H9 (cell line): Measurements from ENCODE around the gene SLC24A3. TPM values are rescaled to one million over a fixed set of nuclear protein-coding genes. Genes with fewer than 3 reads are reported as not detected.

ENCODE experiments used
- DNase-seq: peaks from one replicate; pipeline ENCODE4 v3.0.0-alpha.2; 2017
- H2AFZ ChIP-seq: one replicate; pipeline ENCODE4 v1.6.1; 2013; ENCODE audit warnings: mild to moderate bottlenecking, low read length, control low read depth, moderate library complexity
- H2AK5ac ChIP-seq: 2 replicates; pipeline ENCODE4 v1.6.1; 2013; ENCODE audit warnings: low read length, control low read depth, mixed read lengths; ENCODE audit not compliant: insufficient read length
- H2BK120ac ChIP-seq: one replicate; pipeline ENCODE4 v1.6.1; 2013; ENCODE audit warnings: low read depth, mild to moderate bottlenecking, low read length, control low read depth, inconsistent platforms; ENCODE audit not compliant: poor library complexity, severe bottlenecking
- H2BK12ac ChIP-seq: 2 replicates; pipeline ENCODE4 v1.6.1; 2013; ENCODE audit warnings: low read length, control low read depth, mixed read lengths, low read depth; ENCODE audit not compliant: insufficient read length
- H2BK15ac ChIP-seq: 2 replicates; pipeline ENCODE4 v1.6.1; 2013; ENCODE audit warnings: low read depth, low read length, control low read depth
- H2BK20ac ChIP-seq: one replicate; pipeline ENCODE4 v1.6.1; 2013; ENCODE audit warnings: low read depth, mild to moderate bottlenecking, low read length, control low read depth, inconsistent platforms; ENCODE audit not compliant: poor library complexity, severe bottlenecking
- H2BK5ac ChIP-seq: 2 replicates; pipeline ENCODE4 v1.6.1; 2013; ENCODE audit warnings: low read length, control low read depth, mixed read lengths; ENCODE audit not compliant: insufficient read length
- H3K14ac ChIP-seq: 2 replicates; pipeline ENCODE4 v1.6.1; 2013; ENCODE audit warnings: low read length, control low read depth; ENCODE audit not compliant: insufficient read depth
- H3K18ac ChIP-seq: 2 replicates; pipeline ENCODE4 v1.6.1; 2013; ENCODE audit warnings: low read depth, mild to moderate bottlenecking, mixed read lengths, low read length, control low read depth; ENCODE audit not compliant: insufficient read length
- H3K23ac ChIP-seq: 2 replicates; pipeline ENCODE4 v1.6.1; 2013; ENCODE audit warnings: low read length, control low read depth, mixed read lengths, low read depth; ENCODE audit not compliant: insufficient read length
- H3K23me2 ChIP-seq: 2 replicates; pipeline ENCODE4 v1.6.1; 2013; ENCODE audit warnings: low read depth, mild to moderate bottlenecking, mixed read lengths, low read length, control low read depth; ENCODE audit not compliant: insufficient read length, poor library complexity, severe bottlenecking
- H3K27ac ChIP-seq: 2 replicates; pipeline ENCODE4 v1.5.1; 2013; ENCODE audit warnings: low read length, control low read depth, mixed read lengths, low read depth; ENCODE audit not compliant: insufficient read length
- H3K27me3 ChIP-seq: 2 replicates; pipeline ENCODE4 v1.6.1; 2013; ENCODE audit warnings: low read length, control low read depth, inconsistent platforms; ENCODE audit not compliant: insufficient read depth
- H3K4ac ChIP-seq: 2 replicates; pipeline ENCODE4 v1.6.1; 2013; ENCODE audit warnings: low read depth, mild to moderate bottlenecking, control low read depth, inconsistent platforms, low read length, moderate library complexity
- H3K4me1 ChIP-seq: 2 replicates; pipeline ENCODE4 v1.6.1; 2013; ENCODE audit warnings: low read length, control low read depth, inconsistent platforms; ENCODE audit not compliant: insufficient read depth
- H3K4me2 ChIP-seq: 2 replicates; pipeline ENCODE4 v1.6.1; 2013; ENCODE audit warnings: low read length, control low read depth, mixed read lengths; ENCODE audit not compliant: insufficient read length, insufficient read depth
- H3K56ac ChIP-seq: 2 replicates; pipeline ENCODE4 v1.6.1; 2013; ENCODE audit warnings: low read depth, mild to moderate bottlenecking, mixed read lengths, low read length, control low read depth; ENCODE audit not compliant: insufficient read length
- H3K79me1 ChIP-seq: 2 replicates; pipeline ENCODE4 v1.6.1; 2013; ENCODE audit warnings: low read depth, mild to moderate bottlenecking, moderate library complexity, low read length, control low read depth, inconsistent platforms; ENCODE audit not compliant: insufficient read depth, poor library complexity, severe bottlenecking
- H3K79me2 ChIP-seq: 2 replicates; pipeline ENCODE4 v1.6.1; 2013; ENCODE audit warnings: low read length, control low read depth, inconsistent platforms; ENCODE audit not compliant: insufficient read depth
- H3K9ac ChIP-seq: 2 replicates; pipeline ENCODE4 v1.6.1; 2013; ENCODE audit warnings: low read length, control low read depth, mixed read lengths; ENCODE audit not compliant: insufficient read length; ENCODE audit errors: extremely low read depth
- H3K9me3 ChIP-seq: one replicate; pipeline ENCODE4 v1.6.1; 2013; ENCODE audit warnings: low read depth, low read length, inconsistent platforms; ENCODE audit not compliant: control insufficient read depth
- H3T11ph ChIP-seq: one replicate; pipeline ENCODE4 v1.6.1; 2013; ENCODE audit warnings: mild to moderate bottlenecking, low read length, control low read depth, inconsistent platforms
- H4K20me1 ChIP-seq: one replicate; pipeline ENCODE4 v1.6.1; 2013; ENCODE audit not compliant: control insufficient read depth, insufficient read length, insufficient read depth
- H4K5ac ChIP-seq: 2 replicates; pipeline ENCODE4 v1.6.1; 2013; ENCODE audit warnings: low read depth, mild to moderate bottlenecking, mixed read lengths, low read length, control low read depth; ENCODE audit not compliant: insufficient read length
- H4K8ac ChIP-seq: replicated peaks from 2 replicates; pipeline ENCODE4 v1.6.1; 2013; ENCODE audit warnings: low read length, control low read depth, mixed read lengths, low read depth; ENCODE audit not compliant: insufficient read length
- H4K91ac ChIP-seq: 2 replicates; pipeline ENCODE4 v1.6.1; 2013; ENCODE audit warnings: low read depth, mild to moderate bottlenecking, moderate library complexity, mixed read lengths, low read length, control low read depth; ENCODE audit not compliant: insufficient read length
- H3K27ac Mint-ChIP-seq, 3 experiments: 2 replicates in 2 of 3; 3 replicates in 1 of 3; pipeline ENCODE4 v1.8.0; 2020 to 2021; ENCODE audit warnings: mixed read lengths in 3 of 3, mild to moderate bottlenecking in 1 of 3, moderate library complexity in 1 of 3
- H3K27me3 Mint-ChIP-seq: 2 replicates; pipeline ENCODE4 v1.8.0; 2021; ENCODE audit warnings: low read depth, mild to moderate bottlenecking, moderate library complexity, mixed read lengths
- H3K36me3 Mint-ChIP-seq, 3 experiments: 2 replicates in 2 of 3; 3 replicates in 1 of 3; pipeline ENCODE4 v1.8.0; 2020 to 2021; ENCODE audit warnings: low read depth in 3 of 3, mixed read lengths in 3 of 3; ENCODE audit not compliant: insufficient read depth in 1 of 3
- H3K4me1 Mint-ChIP-seq, 2 experiments: 2 replicates each; pipeline ENCODE4 v1.8.0; 2020; ENCODE audit warnings: mixed read lengths in 2 of 2
- H3K4me3 Mint-ChIP-seq, 2 experiments: 2 replicates in 1 of 2; 3 replicates in 1 of 2; pipeline ENCODE4 v1.8.0; 2020 to 2021; ENCODE audit warnings: mild to moderate bottlenecking in 2 of 2, mixed read lengths in 2 of 2, moderate library complexity in 1 of 2
- H3K9me3 Mint-ChIP-seq, 2 experiments: 2 replicates in 1 of 2; 3 replicates in 1 of 2; pipeline ENCODE4 v1.8.0; 2020; ENCODE audit warnings: mild to moderate bottlenecking in 2 of 2, mixed read lengths in 2 of 2, moderate library complexity in 1 of 2
- WGBS: extraction: QIAGEN DNeasy Blood & Tissue Kit; methylation state at CpG from one replicate; pipeline ENCODE4 v1.1.7; 2013; ENCODE audit warnings: missing lambda C conversion rate, low lambda C conversion rate, mixed read lengths; ENCODE audit not compliant: insufficient read length; ENCODE audit errors: extremely low coverage; 5-methylcytosine and 5-hydroxymethylcytosine counted together
- total RNA-seq: library from RNA; stranded (reverse); gene quantifications from 2 replicates; pipeline ENCODE4 v1.2.1, GENCODE V29; 2021
- TF ChIP-seq, protein P1 (sequence below): fragments of 200-600 bp; sonication (generic); conservative IDR thresholded peaks from 3 replicates; pipeline ENCODE4 v1.8.0; 2021; ENCODE audit warnings: antibody characterized with exemption, mild to moderate bottlenecking

SLC24A3 gene
- total RNA-seq, 1 experiment from 2014 or later, result 0.83 TPM

DNA sequence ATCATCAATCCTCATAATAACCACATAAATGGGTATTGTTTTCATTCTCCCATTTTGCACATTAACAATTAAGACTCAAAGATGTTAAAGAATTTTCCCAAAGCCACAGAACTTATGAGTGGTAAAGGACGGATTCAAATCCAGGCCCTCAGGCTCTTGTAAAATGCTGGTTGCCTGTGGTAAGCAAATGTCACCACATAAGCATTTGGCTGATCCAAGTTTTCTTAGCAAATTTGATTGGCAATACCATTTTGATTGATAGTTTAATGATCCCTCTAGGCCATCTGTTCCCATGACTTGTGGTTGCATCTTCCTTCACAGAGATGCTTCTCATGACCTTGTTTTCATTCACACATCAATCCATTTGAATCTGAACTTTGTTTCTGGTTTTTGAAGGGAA, 293.6 kb downstream of the SLC24A3 start:
- Histone ChIP-seq H4K5ac (no peak overlapping the region), H3K79me1 (no peaks in the 10 kb centered on the region), H2BK15ac (no peak overlapping the region), H4K20me1 (no peaks in the 10 kb centered on the region), H3K79me2 (no peaks in the 10 kb centered on the region), H4K8ac (no peak overlapping the region), H3T11ph (no peak overlapping the region), H3K27me3 (no peaks in the 10 kb centered on the region), H3K4ac (no peak overlapping the region), H3K23ac (no peak overlapping the region), H3K23me2 (no peaks in the 10 kb centered on the region), H3K4me1 (no peaks in the 10 kb centered on the region), H3K9me3 (no peaks in the 10 kb centered on the region), H2BK5ac (no peak overlapping the region), H4K91ac (no peak overlapping the region), H2AFZ (no peak overlapping the region), H2AK5ac (no peak overlapping the region), H3K4me2 (no peak overlapping the region), H2BK120ac (no peak overlapping the region), H3K27ac (no peak overlapping the region), H2BK12ac (no peak overlapping the region), H3K56ac (no peak overlapping the region), H3K18ac (no peak overlapping the region), H2BK20ac (no peak overlapping the region), H3K9ac (no peak overlapping the region), H3K14ac (no peak overlapping the region)
- Mint-ChIP-seq H3K27ac (no peak overlapping the region), H3K27me3 (peaks cover 6% of the 10 kb centered on the region), H3K4me1 (peaks cover 3 to 4% of the 10 kb centered on the region in 2 experiments; a peak in 2 of 4 replicates), H3K36me3 (no peaks in the 10 kb centered on the region), H3K4me3 (no peak overlapping the region), H3K9me3 (no peaks in the 10 kb centered on the region)
- WGBS, result no CpG with 5 or more reads among the region's 1 CpG
- DNase-seq, result no peak
- TF ChIP-seq, protein P1, sequence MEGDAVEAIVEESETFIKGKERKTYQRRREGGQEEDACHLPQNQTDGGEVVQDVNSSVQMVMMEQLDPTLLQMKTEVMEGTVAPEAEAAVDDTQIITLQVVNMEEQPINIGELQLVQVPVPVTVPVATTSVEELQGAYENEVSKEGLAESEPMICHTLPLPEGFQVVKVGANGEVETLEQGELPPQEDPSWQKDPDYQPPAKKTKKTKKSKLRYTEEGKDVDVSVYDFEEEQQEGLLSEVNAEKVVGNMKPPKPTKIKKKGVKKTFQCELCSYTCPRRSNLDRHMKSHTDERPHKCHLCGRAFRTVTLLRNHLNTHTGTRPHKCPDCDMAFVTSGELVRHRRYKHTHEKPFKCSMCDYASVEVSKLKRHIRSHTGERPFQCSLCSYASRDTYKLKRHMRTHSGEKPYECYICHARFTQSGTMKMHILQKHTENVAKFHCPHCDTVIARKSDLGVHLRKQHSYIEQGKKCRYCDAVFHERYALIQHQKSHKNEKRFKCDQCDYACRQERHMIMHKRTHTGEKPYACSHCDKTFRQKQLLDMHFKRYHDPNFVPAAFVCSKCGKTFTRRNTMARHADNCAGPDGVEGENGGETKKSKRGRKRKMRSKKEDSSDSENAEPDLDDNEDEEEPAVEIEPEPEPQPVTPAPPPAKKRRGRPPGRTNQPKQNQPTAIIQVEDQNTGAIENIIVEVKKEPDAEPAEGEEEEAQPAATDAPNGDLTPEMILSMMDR, result no peak
